ENCODE results near the gene MREG. TPM values are rescaled to one million over a fixed set of nuclear protein-coding genes. Genes with fewer than 3 reads are reported as not detected.

The MREG gene, protein sequence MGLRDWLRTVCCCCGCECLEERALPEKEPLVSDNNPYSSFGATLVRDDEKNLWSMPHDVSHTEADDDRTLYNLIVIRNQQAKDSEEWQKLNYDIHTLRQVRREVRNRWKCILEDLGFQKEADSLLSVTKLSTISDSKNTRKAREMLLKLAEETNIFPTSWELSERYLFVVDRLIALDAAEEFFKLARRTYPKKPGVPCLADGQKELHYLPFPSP
- total RNA-seq: 0.29 and 1.1 TPM in 2 replicates

DNA sequence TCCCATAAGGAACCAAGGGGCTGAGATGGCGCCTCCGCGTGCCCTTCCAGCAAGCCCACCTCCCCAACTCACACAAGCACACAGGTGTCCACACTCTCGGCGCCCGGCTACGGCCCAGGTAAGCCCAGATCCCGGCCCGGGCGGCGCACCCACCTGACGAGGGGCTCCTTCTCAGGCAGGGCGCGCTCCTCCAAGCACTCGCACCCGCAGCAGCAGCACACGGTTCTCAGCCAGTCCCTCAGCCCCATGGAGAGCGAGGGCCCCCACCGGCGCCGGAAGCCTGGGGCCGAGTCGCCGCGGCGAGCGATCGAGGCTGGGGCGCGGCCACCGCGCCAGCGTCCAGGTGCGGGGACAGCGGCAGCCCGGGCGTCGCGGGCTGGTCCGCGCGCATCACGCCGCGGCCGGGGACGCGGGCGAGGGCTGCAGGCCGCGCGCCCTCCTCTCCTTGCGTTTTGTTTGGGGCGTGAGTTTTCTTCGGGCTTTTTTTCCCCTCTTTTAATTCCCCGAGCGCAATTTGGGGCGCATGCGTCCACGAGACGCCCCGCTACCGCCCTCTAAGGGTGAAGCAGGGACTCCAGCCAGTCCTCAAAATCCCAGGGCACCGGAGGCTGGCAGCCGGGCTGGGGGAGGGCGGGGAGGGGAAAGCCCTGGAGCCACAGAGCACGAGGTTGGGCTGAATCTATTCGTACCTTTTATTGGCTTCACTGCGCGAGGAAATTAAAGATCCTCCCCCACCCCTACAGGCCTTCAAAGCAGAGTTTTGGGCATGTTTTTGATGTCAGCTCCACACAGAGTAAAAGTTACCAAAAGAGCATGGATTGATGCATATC, at the start of gene MREG:
Gene MREG, minus strand, starts transcription at position 472 of the 830 bp plus-strand sequence. Its CDS starts 224 bp downstream, at position 248.

Other genes with a start within 250 kb of the MREG start
- 12.2 and 17.9 TPM in 2 replicates for gene PECR, start 68.3 kb upstream of the MREG start, total RNA-seq
- gene TMEM169, start 68.4 kb upstream of the MREG start, total RNA-seq: 1.1 and 2.0 TPM in 2 replicates
- gene XRCC5, start 95.8 kb upstream of the MREG start, total RNA-seq: 230 and 264 TPM in 2 replicates